HepG2 (cell line): ENCODE results near the gene DNAJC15. TPM values are rescaled to one million over a fixed set of nuclear protein-coding genes. Genes with fewer than 3 reads are reported as not detected.

Experiments
- ATAC-seq: fragments of 200-7000 bp; cut with Tn5 transposase; 3 replicates; pipeline ENCODE4 v1.9.1; 2020; ENCODE audit warnings: mild to moderate bottlenecking, moderate library complexity
- BruUV-seq: library from RNA; stranded (reverse); fragments of 400-500 nt; replicated peaks from 2 replicates; lab custom pipeline; 2021; lab: Mats Ljungman, UMichigan
- CTCF ChIA-PET: fragments of 300-600 bp; formaldehyde crosslinking; extraction: SDS; loops from one replicate; lab custom pipeline; 2021; ENCODE audit warnings: low total read pairs, inconsistent platforms, low intra/inter-chr PET ratio; lab: Yijun Ruan, JAX
- POLR2A ChIA-PET: fragments of 350-600 bp; sonication (Branson Sonifier 250); formaldehyde crosslinking; loops from one replicate; lab custom pipeline; 2020; ENCODE audit warnings: antibody characterized with exemption, inconsistent platforms; lab: Yijun Ruan, JAX
- DNase-seq: peaks from one replicate; pipeline ENCODE4 v3.0.0-alpha.2; 2015; ENCODE audit warnings: low spot score
- FAIRE-seq: peaks from 3 replicates; lab custom pipeline; 2011; peaks lifted over from hg19 to GRCh38; lab: Jason Lieb, UNC
- H2AFZ ChIP-seq: one replicate; pipeline ENCODE4 v1.6.1; 2011; ENCODE audit warnings: low read length, inconsistent platforms
- H3K27ac ChIP-seq: fragments of 300-600 bp; 3 replicates; pipeline ENCODE4 v1.8.0; 2011; ENCODE audit warnings: mixed run types, mild to moderate bottlenecking, mixed read lengths, low read length, inconsistent platforms; ENCODE audit not compliant: insufficient read depth; ENCODE audit errors: extremely low read length
- H3K27me3 ChIP-seq, 2 experiments: fragments of 200-600 bp in 1 of 2; 2 replicates in 1 of 2; 3 replicates in 1 of 2; pipeline versions ENCODE4 v1.6.0 to v1.8.0; 2011; ENCODE audit warnings: low read length in 2 of 2, mild to moderate bottlenecking in 2 of 2, moderate library complexity in 2 of 2, inconsistent platforms in 1 of 2; ENCODE audit not compliant: insufficient read depth in 2 of 2, control insufficient read depth in 1 of 2
- H3K36me3 ChIP-seq, 2 experiments: fragments of 200-600 bp in 1 of 2; replicated peaks in 1 of 2; 2 replicates in 1 of 2; 3 replicates in 1 of 2; pipeline versions ENCODE4 v1.5.1 to v1.8.0; 2011; ENCODE audit warnings: low read length in 2 of 2, inconsistent platforms in 1 of 2; ENCODE audit not compliant: insufficient read depth in 2 of 2, control insufficient read depth in 1 of 2
- H3K4me1 ChIP-seq: 2 replicates; pipeline ENCODE4 v1.5.1; 2012; ENCODE audit warnings: low read length, inconsistent platforms; ENCODE audit not compliant: insufficient read depth
- H3K4me2 ChIP-seq: 2 replicates; pipeline ENCODE4 v1.6.0; 2011; ENCODE audit warnings: low read depth, low read length, inconsistent platforms
- H3K4me3 ChIP-seq, 3 experiments: fragments of 200-600 bp in 1 of 3; sonication (generic), shearing (Covaris generic) in 1 of 3; replicated peaks in 1 of 3; 2 replicates each; pipeline ENCODE4 v1.5.1; 2011 to 2016; ENCODE audit warnings: low read length in 3 of 3, inconsistent platforms in 2 of 3, low read depth in 2 of 3, mild to moderate bottlenecking in 2 of 3, control low read depth in 1 of 3, mixed read lengths in 1 of 3; ENCODE audit not compliant: insufficient read depth in 1 of 3
- H3K79me2 ChIP-seq: one replicate; pipeline ENCODE4 v1.6.1; 2011; ENCODE audit warnings: low read length, inconsistent platforms; ENCODE audit not compliant: insufficient read depth
- H3K9ac ChIP-seq: 2 replicates; pipeline ENCODE4 v1.6.0; 2011; ENCODE audit warnings: mild to moderate bottlenecking, low read depth, low read length, inconsistent platforms; ENCODE audit not compliant: insufficient read depth
- H3K9me3 ChIP-seq: 2 replicates; pipeline ENCODE4 v1.5.1; 2012; ENCODE audit warnings: mild to moderate bottlenecking, low read length
- H4K20me1 ChIP-seq: 2 replicates; pipeline ENCODE4 v1.6.0; 2011; ENCODE audit warnings: inconsistent platforms, mild to moderate bottlenecking, low read length, moderate library complexity; ENCODE audit not compliant: insufficient read depth
- E2F5 ChIP-seq: sonication (generic); formaldehyde crosslinking; conservative IDR thresholded peaks from 2 replicates; pipeline ENCODE4 v1.4.0; 2020; ENCODE audit warnings: missing genetic modification reagents
- JDP2 ChIP-seq: sonication (generic); formaldehyde crosslinking; IDR thresholded peaks from 2 replicates; pipeline ENCODE4 v1.8.1; 2022; ENCODE audit warnings: missing genetic modification reagents, borderline replicate concordance
- PRDM10 ChIP-seq: sonication (generic); formaldehyde crosslinking; IDR thresholded peaks from 2 replicates; pipeline ENCODE4 v1.4.0; 2020; ENCODE audit warnings: low read depth, missing genetic modification reagents
- RARG ChIP-seq: sonication (generic); formaldehyde crosslinking; IDR thresholded peaks from 2 replicates; pipeline ENCODE4 v1.4.0; 2020; ENCODE audit warnings: low read depth, mild to moderate bottlenecking, missing genetic modification reagents
- REXO4 ChIP-seq: sonication (generic); formaldehyde crosslinking; IDR thresholded peaks from 2 replicates; pipeline ENCODE4 v1.8.0; 2022; ENCODE audit warnings: missing genetic modification reagents, mild to moderate bottlenecking, borderline replicate concordance
- THRA ChIP-seq: sonication (generic); formaldehyde crosslinking; IDR thresholded peaks from 2 replicates; pipeline ENCODE4 v1.4.0; 2020; ENCODE audit warnings: missing genetic modification reagents, borderline replicate concordance
- ZNF296 ChIP-seq: sonication (generic); formaldehyde crosslinking; conservative IDR thresholded peaks from 2 replicates; pipeline ENCODE4 v1.5.0; 2020; ENCODE audit warnings: mild to moderate bottlenecking, missing genetic modification reagents
- ZNF333 ChIP-seq: sonication (generic); formaldehyde crosslinking; IDR thresholded peaks from 2 replicates; pipeline ENCODE4 v1.4.0; 2020; ENCODE audit warnings: mild to moderate bottlenecking, missing genetic modification reagents, borderline replicate concordance
- ZNF468 ChIP-seq: sonication (generic); formaldehyde crosslinking; IDR thresholded peaks from 2 replicates; pipeline ENCODE4 v1.8.0; 2022; ENCODE audit warnings: mild to moderate bottlenecking, moderate library complexity, missing genetic modification reagents
- ZNF609 ChIP-seq: sonication (generic); formaldehyde crosslinking; IDR thresholded peaks from 2 replicates; pipeline ENCODE4 v1.4.0; 2020; ENCODE audit warnings: mild to moderate bottlenecking, missing genetic modification reagents, borderline replicate concordance
- ZSCAN5A ChIP-seq: sonication (generic); formaldehyde crosslinking; IDR thresholded peaks from 2 replicates; pipeline ENCODE4 v1.8.0; 2022; ENCODE audit warnings: mild to moderate bottlenecking, missing genetic modification reagents, borderline replicate concordance
- WGBS: methylation state at CpG from one replicate; pipeline ENCODE4 v1.1.6; 2017; ENCODE audit warnings: low lambda C conversion rate; 5-methylcytosine and 5-hydroxymethylcytosine counted together
- in situ Hi-C: cut with HindIII; loops from 2 replicates; pipeline ENCODE4 v1.10.0; 2017; ENCODE audit warnings: low pct_unique_long_range_greater_than_20kb; ENCODE audit not compliant: extremely low pct_ligation_motif_present
- intact Hi-C: fragments of 100-400 bp; cut with micrococcal nuclease; formaldehyde crosslinking; loops from one replicate; pipeline ENCODE4 v1.10.0; 2022; ENCODE audit not compliant: unreplicated experiment
- polyA plus RNA-seq, 8 experiments: library from polyadenylated mRNA; depleted of rRNA in 3 of 8; stranded (reverse) in 7 of 8; unstranded in 1 of 8; fragments of >200 nt; fragmentation: Illumina TruSeq in 4 of 8; extraction: Trizol in 4 of 8; gene quantifications; 2 replicates each; pipeline versions ENCODE4 v1.2.1 to v1.2.3, GENCODE V29; 2011 to 2016; ENCODE audit warnings: low read depth in 4 of 8, missing spikeins in 1 of 8, mixed read lengths in 1 of 8; ENCODE audit not compliant: insufficient read depth in 1 of 8
- total RNA-seq, 5 experiments: library from RNA; depleted of rRNA; stranded (reverse); fragments of >200 nt; fragmentation: Illumina TruSeq; extraction: Trizol; gene quantifications; 2 replicates each; pipeline ENCODE4 v1.2.3, GENCODE V29; 2016; ENCODE audit warnings: low read depth in 1 of 5

Gene DNAJC15
- total and polyA plus RNA-seq, 2 of the 13 experiments (the other 11 are each of a cell fraction or from before 2014, with no cell fraction given): 23.0 to 31.9 TPM

- ChIA-PET CTCF (no interaction called here), POLR2A (no interaction called here)
- peaks cover 23% of the 10 kb centered on the region for H3K4me1 ChIP-seq
- no peaks in the 10 kb centered on the region for H4K20me1 ChIP-seq
- no peak overlapping the region for H3K9ac ChIP-seq
- H3K27ac ChIP-seq: no peak overlapping the region
- DNase-seq (no peak), FAIRE-seq (no peak), ATAC-seq (no peak)
- WGBS: 0% methylated on average over 1 of the region's 1 CpG
- H3K4me3 ChIP-seq: no peak overlapping the region
- BruUV-seq: no TSS peak
- no peaks in the 10 kb centered on the region for H3K36me3 ChIP-seq
- H3K4me2 ChIP-seq: no peak overlapping the region
- H2AFZ ChIP-seq: no peak overlapping the region
- H3K27me3 ChIP-seq: peaks cover 0 to 3% of the 10 kb centered on the region in 2 experiments; a peak in 2 of 5 replicates
- intact Hi-C loops: loop anchor here (5.0 kb wide), 1 partner anchor 43 kb away; no protein-coding TSS in a partner anchor
- in situ Hi-C loops: no loop called here
- peaks cover 18% of the 10 kb centered on the region for H3K79me2 ChIP-seq
- no peaks in the 10 kb centered on the region for H3K9me3 ChIP-seq
- TF ChIP-seq E2F5 (no peak), REXO4 (CRISPR knock-in tag) (no peak), JDP2 (no peak), ZNF609 (CRISPR knock-in tag) (no peak), ZNF296 (CRISPR knock-in tag) (no peak), PRDM10 (no peak), RARG (CRISPR knock-in tag) (no peak), ZNF333 (CRISPR knock-in tag) (no peak), ZSCAN5A (CRISPR knock-in tag) (no peak), THRA (no peak), ZNF468 (no peak)
These were observed 2.6 kb upstream of the DNAJC15 start for GRCh38 chr13:43020794-43021193.
